Subcutaneous abdominal adipose tissue (tissue), 5 donors: ENCODE measurements around the gene ITPR3.
"Not testable (repeated sequence)": the region's sequence is repeated elsewhere in the genome, so short reads cannot be mapped to it uniquely, and the experiment has no call there.

Experiments used
- H3K27ac ChIP-seq: one replicate; pipeline ENCODE4 v1.7.0; 2013; ENCODE audit warnings: low read depth, mild to moderate bottlenecking, inconsistent platforms, low read length, moderate library complexity
- H3K27me3 ChIP-seq, 5 donors: one replicate each; pipeline ENCODE4 v1.7.0; 2013; ENCODE audit warnings: low read length in 5 of 5, inconsistent platforms in 1 of 5; ENCODE audit not compliant: control insufficient read depth in 5 of 5, insufficient read depth in 4 of 5
- H3K36me3 ChIP-seq, 5 donors: one replicate each; pipeline ENCODE4 v1.7.0; 2013; ENCODE audit warnings: low read length in 5 of 5; ENCODE audit not compliant: control insufficient read depth in 5 of 5, insufficient read depth in 5 of 5
- H3K4me1 ChIP-seq, 5 donors: one replicate each; pipeline ENCODE4 v1.7.0; 2013; ENCODE audit warnings: low read length in 5 of 5, mild to moderate bottlenecking in 3 of 5, moderate library complexity in 1 of 5; ENCODE audit not compliant: control insufficient read depth in 5 of 5, insufficient read depth in 5 of 5
- H3K4me3 ChIP-seq, 5 donors: one replicate each; pipeline ENCODE4 v1.7.0; 2013; ENCODE audit warnings: low read length in 5 of 5, low read depth in 1 of 5
- H3K9ac ChIP-seq, 5 donors: one replicate each; pipeline ENCODE4 v1.7.0; 2013; ENCODE audit warnings: low read length in 5 of 5, mild to moderate bottlenecking in 4 of 5, moderate library complexity in 3 of 5
- H3K9me3 ChIP-seq, 5 donors: one replicate each; pipeline ENCODE4 v1.7.0; 2013; ENCODE audit warnings: low read length in 5 of 5; ENCODE audit not compliant: control insufficient read depth in 5 of 5
- donor health status: healthy.
- donor health status: healthy.
- donor health status: healthy.
- donor health status: healthy.
- donor health status: healthy.

Gene ITPR3

DNA sequence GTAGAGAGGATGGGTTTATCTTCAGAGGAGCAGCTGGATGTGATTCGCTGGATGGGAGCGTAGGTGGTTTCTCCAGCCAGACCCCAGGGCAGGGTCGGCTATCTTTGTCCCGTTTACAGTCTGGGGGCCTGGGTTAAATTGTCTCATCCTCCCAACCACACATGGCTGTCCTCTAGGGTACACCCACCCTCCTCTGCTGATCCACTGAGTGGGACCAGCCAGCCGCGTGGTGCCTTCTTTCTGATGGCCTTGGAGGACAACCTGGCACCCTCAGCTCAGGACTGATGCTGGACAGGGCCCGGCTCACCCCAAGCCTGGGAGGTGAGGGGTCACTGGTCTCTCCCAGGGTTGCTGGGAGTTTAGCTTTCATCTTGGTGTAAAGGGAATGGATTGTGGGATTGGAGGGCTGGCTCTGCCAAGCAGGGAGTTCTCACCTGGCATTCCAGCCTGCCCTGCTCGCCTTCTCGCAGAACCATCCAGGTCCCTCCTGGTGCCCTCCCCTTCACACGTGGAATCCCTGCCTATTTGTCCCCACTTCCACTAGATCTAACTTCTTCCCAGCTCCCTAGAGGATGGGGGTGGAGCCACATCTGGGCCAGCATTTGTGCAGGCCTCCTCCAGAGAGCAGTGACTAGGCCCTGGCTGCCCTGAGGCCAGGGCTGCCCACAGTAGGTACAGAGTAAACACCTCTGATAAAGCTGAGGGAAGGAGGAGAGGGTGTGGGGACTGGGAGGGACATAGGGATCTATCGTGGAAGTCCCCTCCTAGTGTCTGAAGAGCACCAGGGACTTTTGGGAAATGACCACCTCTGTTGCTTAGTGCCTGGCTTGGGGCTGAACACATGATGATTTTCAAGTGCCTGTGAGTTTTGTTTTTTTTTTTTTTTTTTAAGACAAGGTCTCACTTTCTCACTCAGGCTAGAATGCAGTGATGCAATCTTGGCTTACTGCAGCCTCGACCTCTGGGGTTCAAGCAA is 1.6 kb downstream of the ITPR3 start:
- H3K36me3 ChIP-seq, result no peaks in the 10 kb centered on the region
- peaks cover 0 to 43% (median 25%) of the 10 kb centered on the region in 5 donors for H3K4me1 ChIP-seq
- H3K4me3 ChIP-seq, result peak overlapping the region; percentile 45 to 79 (median 67)
- peak overlapping the region; percentile 62 for H3K27ac ChIP-seq
- H3K9ac ChIP-seq, result peak overlapping the region in 3 of 5 donors; percentile 26 to 69 (median 43)
- peaks cover 0 to 13% (median 10%) of the 10 kb centered on the region in 5 donors for H3K27me3 ChIP-seq
- H3K9me3 ChIP-seq, result no peaks in the 10 kb centered on the region

DNA sequence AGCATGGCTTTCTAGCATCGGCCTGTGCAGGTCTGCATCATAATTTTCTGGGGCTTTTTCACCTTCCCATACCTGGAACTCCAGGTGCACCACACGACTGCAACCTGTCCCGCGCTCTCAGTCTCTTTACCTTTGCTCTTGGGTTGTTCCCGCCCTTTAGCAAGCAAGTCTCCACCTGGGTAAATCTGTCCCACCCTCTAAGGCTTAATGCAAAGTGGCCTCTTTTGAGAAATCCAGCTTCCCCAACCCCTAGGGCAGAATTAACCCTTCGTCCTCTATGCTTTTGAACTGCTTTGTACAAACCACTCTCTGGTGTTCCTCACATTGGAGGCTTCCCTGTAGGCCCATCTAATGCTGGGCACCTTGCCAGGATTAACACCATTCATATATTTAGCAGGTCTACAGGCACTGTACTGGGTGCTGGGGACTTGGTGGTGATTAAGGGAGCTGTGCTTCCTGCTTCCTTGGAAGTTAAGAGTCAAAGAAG is 2.8 kb downstream of the ITPR3 start:
- Histone ChIP-seq H3K27me3 (peaks cover 0 to 13% (median 10%) of the 10 kb centered on the region in 5 donors), H3K27ac (no peak overlapping the region), H3K9ac (no peak overlapping the region), H3K4me3 (no peak overlapping the region), H3K4me1 (peaks cover 0 to 49% (median 28%) of the 10 kb centered on the region in 5 donors), H3K36me3 (no peaks in the 10 kb centered on the region), H3K9me3 (no peaks in the 10 kb centered on the region)

DNA sequence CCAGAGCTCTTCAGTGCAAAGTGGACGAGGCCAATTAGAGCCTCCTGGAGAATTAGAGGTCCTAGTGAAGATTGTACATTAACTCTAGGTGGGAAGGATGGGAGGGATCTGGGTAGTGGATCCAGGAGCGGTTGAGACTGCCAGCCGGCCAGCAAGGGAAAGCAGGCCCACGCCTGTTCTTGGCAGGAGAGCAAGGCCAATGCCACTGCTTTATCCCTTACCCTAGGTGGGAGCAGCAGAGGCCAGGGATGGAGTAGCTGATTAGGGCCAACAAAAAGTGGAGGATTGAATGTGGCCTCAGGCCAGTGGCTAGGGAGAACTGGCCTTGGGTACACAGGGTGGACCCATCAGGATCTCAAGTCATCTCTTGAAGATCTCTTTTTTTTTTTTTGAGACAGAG is 3.7 kb downstream of the ITPR3 start:
- no peaks in the 10 kb centered on the region for H3K36me3 ChIP-seq
- H3K27ac ChIP-seq, result no peak overlapping the region
- no peak overlapping the region for H3K9ac ChIP-seq
- H3K9me3 ChIP-seq, result no peaks in the 10 kb centered on the region
- H3K27me3 ChIP-seq, result peaks cover 0 to 13% (median 10%) of the 10 kb centered on the region in 5 donors
- H3K4me1 ChIP-seq, result peaks cover 0 to 40% (median 28%) of the 10 kb centered on the region in 5 donors
- no peak overlapping the region for H3K4me3 ChIP-seq

DNA sequence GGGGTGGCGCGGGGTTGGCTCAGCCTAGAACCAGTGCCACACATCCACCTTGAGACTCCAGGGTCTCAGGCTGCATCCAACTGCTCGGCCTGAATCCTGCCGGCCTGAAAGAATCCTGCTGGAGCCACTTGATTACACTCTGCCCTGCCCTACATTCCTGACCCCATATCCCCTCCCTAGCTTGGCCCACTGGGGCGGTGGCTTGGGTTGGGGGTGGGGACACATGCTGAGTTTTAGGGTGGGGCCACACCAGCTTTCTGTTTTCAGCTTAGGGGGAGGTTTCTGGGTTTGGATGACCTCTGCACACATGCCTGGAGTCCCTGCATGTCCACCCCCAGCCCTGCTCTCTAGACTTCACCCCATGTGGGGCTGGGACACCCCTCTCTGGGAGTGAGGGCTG is 6.8 kb downstream of the ITPR3 start:
- Histone ChIP-seq H3K4me1 (peaks cover 0 to 21% (median 7%) of the 10 kb centered on the region in 5 donors), H3K4me3 (no peak overlapping the region), H3K9ac (no peak overlapping the region), H3K9me3 (no peaks in the 10 kb centered on the region), H3K27ac (no peak overlapping the region), H3K27me3 (peaks cover 0 to 11% (median 4%) of the 10 kb centered on the region in 5 donors), H3K36me3 (no peaks in the 10 kb centered on the region)

DNA sequence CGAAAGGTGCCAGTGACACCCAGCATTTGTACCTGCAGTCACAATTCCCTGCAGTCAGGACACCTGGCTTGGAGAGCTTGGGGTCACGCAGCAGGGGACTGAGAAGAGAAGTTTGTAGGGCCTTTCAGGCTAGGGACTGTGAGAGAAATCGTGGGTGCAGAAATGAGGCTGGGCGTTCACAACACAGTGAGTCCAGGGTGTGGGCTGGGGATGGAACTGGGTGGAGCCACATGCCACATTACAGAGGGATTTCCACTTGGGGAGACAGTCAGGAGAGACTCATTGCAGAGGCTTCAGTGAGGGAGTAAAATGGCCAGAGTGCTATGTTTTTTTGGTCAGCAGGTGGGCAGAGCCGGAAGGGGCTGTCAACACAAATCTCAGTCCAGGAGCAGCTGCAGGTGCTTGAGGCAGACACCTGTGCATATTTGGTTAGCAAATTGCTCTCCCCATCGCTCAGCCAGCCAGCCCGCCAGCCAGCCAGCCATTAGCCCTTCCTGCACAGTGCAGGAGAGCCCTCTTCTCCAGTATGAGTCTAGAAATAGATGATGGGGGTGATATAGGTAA is 7.4 kb downstream of the ITPR3 start:
- Histone ChIP-seq H3K9ac (no peak overlapping the region), H3K4me3 (no peak overlapping the region), H3K36me3 (no peaks in the 10 kb centered on the region), H3K27me3 (peaks cover 0 to 10% (median 4%) of the 10 kb centered on the region in 5 donors), H3K4me1 (peaks cover 0 to 24% (median 12%) of the 10 kb centered on the region in 5 donors), H3K9me3 (no peaks in the 10 kb centered on the region), H3K27ac (no peak overlapping the region)

DNA sequence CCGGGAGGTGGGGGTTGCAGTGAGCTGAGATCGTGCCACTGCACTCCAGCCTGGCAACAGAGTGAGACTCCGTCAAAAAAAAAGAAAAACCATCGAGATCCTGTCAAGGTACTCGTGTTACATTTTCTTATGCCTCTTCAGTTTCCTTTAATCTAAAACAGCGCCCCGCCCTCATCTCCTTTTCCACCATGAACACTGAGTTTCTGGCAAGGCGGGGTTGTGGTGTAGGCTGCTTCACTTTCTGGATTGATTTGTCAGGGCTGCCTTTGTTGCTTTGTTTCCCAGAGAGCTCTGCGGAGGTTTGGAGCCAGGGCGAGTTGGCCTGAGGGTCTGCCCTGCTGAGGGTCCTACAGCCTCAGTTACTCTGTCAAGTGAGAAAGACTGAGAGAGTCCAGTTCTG is 8.9 kb downstream of the ITPR3 start:
- Histone ChIP-seq H3K4me1 (peaks cover 4 to 32% (median 20%) of the 10 kb centered on the region in 5 donors), H3K36me3 (no peaks in the 10 kb centered on the region), H3K9me3 (no peaks in the 10 kb centered on the region)

DNA sequence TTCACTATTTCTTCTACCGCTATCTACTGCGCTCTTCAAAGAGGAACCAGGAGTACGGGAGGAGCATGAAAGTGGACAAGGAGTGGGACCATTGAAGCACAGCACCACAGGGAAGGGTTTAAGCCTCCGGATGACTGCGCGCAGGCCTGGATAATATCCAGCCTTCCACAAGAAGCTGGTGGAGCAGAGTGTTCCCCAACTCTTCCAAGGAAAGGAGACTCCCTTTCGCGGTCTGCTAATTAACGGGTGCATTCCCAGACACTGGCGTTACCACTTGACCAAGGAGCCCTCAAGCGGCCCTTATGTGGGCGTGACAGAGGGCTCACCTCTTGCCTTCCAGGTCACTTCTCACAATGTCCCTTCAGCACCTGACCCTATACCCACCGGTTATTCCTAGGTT is 10.4 kb downstream of the ITPR3 start:
- not testable (repeated sequence) for H3K4me3 ChIP-seq, H3K9me3 ChIP-seq, H3K9ac ChIP-seq, H3K27me3 ChIP-seq, H3K27ac ChIP-seq, H3K36me3 ChIP-seq
- H3K4me1 ChIP-seq, result peaks cover 4 to 32% (median 20%) of the 10 kb centered on the region in 5 donors

More for the DNA sequence above, 8.9 kb downstream of the ITPR3 start:
- Histone ChIP-seq H3K27me3 (peaks cover 0 to 8% (median 6%) of the 10 kb centered on the region in 5 donors), H3K27ac (no peak overlapping the region), H3K4me3 (no peak overlapping the region), H3K9ac (no peak overlapping the region)

DNA sequence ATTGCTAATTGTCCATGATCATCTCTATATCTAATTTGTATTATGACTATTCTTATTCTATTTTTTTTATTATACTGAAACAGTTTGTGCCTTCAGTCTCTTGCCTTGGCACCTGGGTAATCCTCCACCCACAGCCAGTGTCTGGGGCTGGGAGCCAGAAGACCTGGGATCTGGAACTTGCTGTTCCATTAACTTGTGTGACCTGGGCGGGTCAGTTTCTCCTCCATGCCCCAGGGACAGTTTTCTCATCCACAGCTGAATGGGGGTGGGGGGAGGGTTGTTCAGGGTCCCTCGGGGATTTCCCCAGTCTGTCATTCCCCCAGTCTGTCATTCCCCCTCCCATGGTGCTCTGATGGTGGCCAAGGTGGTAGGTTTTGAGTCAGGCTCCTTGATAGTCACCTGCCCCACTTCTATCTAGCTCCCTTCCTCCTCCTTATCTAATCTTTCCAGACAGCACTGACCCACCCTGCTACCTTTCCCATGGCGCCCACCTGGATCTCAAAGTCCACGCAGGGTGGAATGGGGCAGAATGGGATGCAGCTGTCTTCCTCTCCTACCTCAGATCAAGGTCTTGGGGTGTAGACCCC is 10.9 kb downstream of the ITPR3 start:
- H3K36me3 ChIP-seq, result no peaks in the 10 kb centered on the region
- no peak overlapping the region for H3K9ac ChIP-seq
- peaks cover 4 to 32% (median 20%) of the 10 kb centered on the region in 5 donors for H3K4me1 ChIP-seq
- H3K9me3 ChIP-seq, result no peaks in the 10 kb centered on the region
- no peak overlapping the region for H3K4me3 ChIP-seq
- H3K27me3 ChIP-seq, result peaks cover 0 to 8% (median 6%) of the 10 kb centered on the region in 5 donors
- H3K27ac ChIP-seq, result no peak overlapping the region

DNA sequence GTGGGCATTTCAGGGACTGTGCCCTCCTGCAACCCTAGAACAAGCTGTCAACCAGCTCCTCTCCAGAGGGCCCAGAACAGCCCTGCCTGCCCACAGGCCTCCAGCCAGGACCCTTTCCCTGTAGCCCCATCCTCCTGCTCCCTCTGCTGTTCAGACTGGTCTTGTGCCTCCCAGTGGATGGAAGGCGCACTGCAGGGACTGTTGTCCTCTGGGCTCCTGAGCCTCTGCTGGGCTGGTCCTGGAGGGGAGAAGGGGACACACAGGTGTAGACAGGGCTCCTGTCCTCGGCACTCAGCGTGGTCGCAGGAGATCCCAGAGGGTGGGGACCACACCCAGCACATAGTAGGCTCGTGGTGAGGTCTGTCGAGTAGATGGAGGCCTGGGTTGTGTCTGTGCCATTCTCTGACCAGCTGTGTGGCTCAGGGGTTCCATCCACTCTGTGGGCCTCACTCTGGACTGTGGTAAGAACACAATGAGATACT is 11.5 kb downstream of the ITPR3 start:
- peak overlapping the region in 1 of 5 donors; percentile 4 for H3K9ac ChIP-seq
- peaks cover 0 to 8% (median 6%) of the 10 kb centered on the region in 5 donors for H3K27me3 ChIP-seq
- H3K36me3 ChIP-seq, result no peaks in the 10 kb centered on the region
- no peaks in the 10 kb centered on the region for H3K9me3 ChIP-seq
- H3K4me3 ChIP-seq, result peak overlapping the region in 2 of 5 donors; percentile 51 to 60
- H3K4me1 ChIP-seq, result peaks cover 4 to 32% (median 20%) of the 10 kb centered on the region in 5 donors
- H3K27ac ChIP-seq, result no peak overlapping the region
